Glutamatergic neuron (in vitro differentiated cells): ENCODE results near the gene AMBRA1. TPM values are rescaled to one million over a fixed set of nuclear protein-coding genes. Genes with fewer than 3 reads are reported as not detected.

Experiments used
- DNase-seq: peaks from one replicate; pipeline ENCODE4 v3.0.0; 2022
- H3K27ac Mint-ChIP-seq: one replicate; pipeline ENCODE4 v1.8.0; 2020; ENCODE audit warnings: mild to moderate bottlenecking, mixed read lengths, inconsistent platforms; ENCODE audit not compliant: unreplicated experiment
- H3K27me3 Mint-ChIP-seq: one replicate; pipeline ENCODE4 v1.8.0; 2020; ENCODE audit warnings: mild to moderate bottlenecking, moderate library complexity, mixed read lengths, inconsistent platforms; ENCODE audit not compliant: unreplicated experiment
- H3K36me3 Mint-ChIP-seq: one replicate; pipeline ENCODE4 v1.8.0; 2020; ENCODE audit warnings: mild to moderate bottlenecking, mixed read lengths, inconsistent platforms; ENCODE audit not compliant: unreplicated experiment
- H3K4me1 Mint-ChIP-seq: one replicate; pipeline ENCODE4 v1.8.0; 2020; ENCODE audit warnings: mild to moderate bottlenecking, low read depth, mixed read lengths, inconsistent platforms; ENCODE audit not compliant: unreplicated experiment
- H3K4me3 Mint-ChIP-seq: one replicate; pipeline ENCODE4 v1.8.0; 2020; ENCODE audit warnings: mild to moderate bottlenecking, mixed read lengths, inconsistent platforms; ENCODE audit not compliant: unreplicated experiment
- H3K9me3 Mint-ChIP-seq: one replicate; pipeline ENCODE4 v1.8.0; 2020; ENCODE audit warnings: mild to moderate bottlenecking, moderate library complexity, mixed read lengths, inconsistent platforms; ENCODE audit not compliant: unreplicated experiment
- total RNA-seq: library from RNA; stranded (reverse); fragmentation: NEBNext Ultra II Directional; extraction: Animal tissue kit (Norgen Biotek cat#: 25700); gene quantifications from one replicate; pipeline ENCODE4 v1.2.1, GENCODE V29; 2021; ENCODE audit not compliant: unreplicated experiment
- TF ChIP-seq, protein P1 (sequence below): fragments of 200-600 bp; sonication (generic); IDR thresholded peaks from one replicate; pipeline ENCODE4 v1.5.0; 2021; ENCODE audit not compliant: partially characterized antibody, unreplicated experiment

Gene AMBRA1
- total RNA-seq, 1 donor from 2014 or later: 49.0 TPM

DNA sequence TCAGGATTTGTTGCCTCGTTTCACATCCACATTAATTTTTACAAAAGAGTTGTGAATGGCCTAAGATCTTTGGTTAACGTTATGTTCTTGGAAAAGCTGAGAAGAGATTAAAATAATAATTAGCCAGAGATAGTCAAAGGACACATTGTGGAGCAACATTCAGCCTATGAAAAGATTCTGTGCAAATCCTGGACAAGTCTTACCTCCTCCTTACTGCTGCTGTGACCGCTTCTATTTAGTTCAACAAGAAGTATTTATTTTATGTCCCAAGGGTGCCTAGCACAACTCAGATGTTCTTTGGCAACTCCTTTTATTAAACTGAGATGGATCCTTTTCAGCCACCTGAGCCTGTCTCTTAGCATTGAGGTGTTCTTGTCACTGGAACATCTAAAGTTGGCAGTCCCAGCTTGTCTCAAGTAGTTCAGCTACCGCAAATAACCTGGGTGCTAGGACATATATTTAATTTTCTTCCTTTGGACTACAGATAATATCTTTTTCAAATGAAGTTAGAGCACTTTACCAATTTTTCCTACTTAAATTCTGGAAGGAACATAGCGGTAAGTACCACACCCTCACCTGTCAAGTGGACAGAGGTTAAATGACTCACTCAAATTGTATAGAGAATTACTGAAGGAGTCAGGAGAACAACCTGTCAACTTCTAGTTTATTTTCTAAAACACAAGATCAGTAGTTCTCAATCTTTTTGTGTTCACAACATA lies 121.7 kb downstream of the AMBRA1 start:
- Mint-ChIP-seq H3K27ac (no peak overlapping the region), H3K4me3 (no peak overlapping the region), H3K9me3 (no peaks in the 10 kb centered on the region), H3K4me1 (peaks cover 1% of the 10 kb centered on the region), H3K27me3 (no peaks in the 10 kb centered on the region), H3K36me3 (peaks cover 4% of the 10 kb centered on the region)
- TF ChIP-seq, protein P1, sequence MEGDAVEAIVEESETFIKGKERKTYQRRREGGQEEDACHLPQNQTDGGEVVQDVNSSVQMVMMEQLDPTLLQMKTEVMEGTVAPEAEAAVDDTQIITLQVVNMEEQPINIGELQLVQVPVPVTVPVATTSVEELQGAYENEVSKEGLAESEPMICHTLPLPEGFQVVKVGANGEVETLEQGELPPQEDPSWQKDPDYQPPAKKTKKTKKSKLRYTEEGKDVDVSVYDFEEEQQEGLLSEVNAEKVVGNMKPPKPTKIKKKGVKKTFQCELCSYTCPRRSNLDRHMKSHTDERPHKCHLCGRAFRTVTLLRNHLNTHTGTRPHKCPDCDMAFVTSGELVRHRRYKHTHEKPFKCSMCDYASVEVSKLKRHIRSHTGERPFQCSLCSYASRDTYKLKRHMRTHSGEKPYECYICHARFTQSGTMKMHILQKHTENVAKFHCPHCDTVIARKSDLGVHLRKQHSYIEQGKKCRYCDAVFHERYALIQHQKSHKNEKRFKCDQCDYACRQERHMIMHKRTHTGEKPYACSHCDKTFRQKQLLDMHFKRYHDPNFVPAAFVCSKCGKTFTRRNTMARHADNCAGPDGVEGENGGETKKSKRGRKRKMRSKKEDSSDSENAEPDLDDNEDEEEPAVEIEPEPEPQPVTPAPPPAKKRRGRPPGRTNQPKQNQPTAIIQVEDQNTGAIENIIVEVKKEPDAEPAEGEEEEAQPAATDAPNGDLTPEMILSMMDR: no peak
- DNase-seq: no peak

DNA sequence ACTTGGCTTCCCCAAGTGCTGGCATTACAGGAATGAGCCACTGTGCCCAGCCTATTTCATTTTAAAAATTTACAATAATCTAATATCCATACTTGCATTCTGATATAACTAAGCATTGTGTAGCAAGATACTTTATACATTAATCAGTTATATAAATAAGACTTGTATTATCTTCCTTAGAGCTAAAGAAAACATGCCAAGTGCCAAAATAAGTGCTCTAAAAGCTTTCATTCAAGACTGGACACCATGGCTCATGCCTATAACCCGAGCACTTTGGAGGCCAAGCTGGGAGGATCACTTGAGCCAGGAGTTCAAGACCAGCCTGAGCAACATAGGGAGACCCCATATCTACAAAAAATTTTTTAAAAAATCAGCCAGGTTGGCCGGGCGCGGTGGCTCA lies 123.9 kb downstream of the AMBRA1 start:
- peaks cover 4% of the 10 kb centered on the region for H3K36me3 Mint-ChIP-seq
- no peak for DNase-seq
- TF ChIP-seq, protein P1: no peak
- no peaks in the 10 kb centered on the region for H3K9me3 Mint-ChIP-seq
- H3K27ac Mint-ChIP-seq: no peak overlapping the region
- no peaks in the 10 kb centered on the region for H3K27me3 Mint-ChIP-seq
- H3K4me3 Mint-ChIP-seq: no peak overlapping the region
- H3K4me1 Mint-ChIP-seq: peaks cover 4% of the 10 kb centered on the region

DNA sequence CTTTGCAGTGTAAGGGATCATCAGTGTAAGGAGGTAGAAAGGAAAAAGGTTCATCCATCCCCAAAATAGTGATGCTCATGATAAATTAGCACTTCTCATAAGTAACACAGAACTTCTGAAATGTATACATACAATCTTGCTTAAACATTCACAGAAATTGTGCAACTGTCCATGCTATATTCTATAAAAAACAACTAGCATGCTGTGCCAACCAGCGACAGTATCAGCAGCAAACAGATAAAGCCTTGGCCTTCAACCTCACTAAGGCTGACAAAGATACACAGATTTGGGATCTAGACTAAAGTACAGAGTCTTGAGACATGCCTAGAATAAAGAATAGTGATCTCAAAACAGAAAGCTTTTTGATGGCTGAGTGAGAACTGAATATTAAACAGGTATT lies 128.1 kb downstream of the AMBRA1 start:
- Mint-ChIP-seq H3K9me3 (peaks cover 2% of the 10 kb centered on the region), H3K4me1 (peaks cover 13% of the 10 kb centered on the region), H3K36me3 (peaks cover 1% of the 10 kb centered on the region), H3K27ac (no peak overlapping the region), H3K27me3 (peaks cover 2% of the 10 kb centered on the region), H3K4me3 (no peak overlapping the region)
- TF ChIP-seq, protein P1: no peak
- no peak for DNase-seq

DNA sequence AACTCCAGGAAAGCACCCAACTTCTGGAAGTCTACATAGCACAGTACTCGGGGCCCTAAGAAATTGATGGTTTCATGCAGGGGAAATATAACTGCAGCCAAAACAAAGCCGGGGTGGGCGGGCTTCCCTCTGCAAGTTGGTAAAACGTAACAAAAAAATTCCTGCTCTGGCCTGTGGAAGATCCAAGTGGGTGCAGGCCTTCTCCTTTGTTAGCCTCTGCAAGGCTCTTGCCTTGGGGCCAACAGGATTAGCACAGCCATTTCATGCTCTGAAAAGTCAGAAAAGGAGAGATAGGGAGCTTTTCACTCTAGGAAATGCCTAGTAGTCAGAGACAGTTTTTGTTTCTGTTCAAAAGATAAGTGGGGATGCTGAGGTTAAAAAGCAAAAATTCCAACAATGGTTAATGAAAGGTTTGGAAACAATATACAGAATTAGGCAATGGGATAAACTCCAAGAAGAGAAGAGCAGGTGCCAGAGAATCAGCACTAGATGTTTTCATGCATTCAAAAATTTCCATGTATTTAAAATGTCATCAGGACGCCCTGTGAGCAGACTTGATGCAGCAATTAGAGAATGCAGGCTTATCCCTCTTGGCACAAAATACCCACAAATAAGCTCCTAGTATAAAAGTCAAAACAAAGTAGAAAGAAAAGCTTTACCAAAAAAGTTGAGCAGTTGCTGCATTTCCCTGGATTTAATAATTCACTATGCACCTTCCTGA lies 130.0 kb downstream of the AMBRA1 start:
- Mint-ChIP-seq H3K9me3 (peaks cover 2% of the 10 kb centered on the region), H3K36me3 (no peaks in the 10 kb centered on the region), H3K27me3 (peaks cover 2% of the 10 kb centered on the region), H3K4me3 (no peak overlapping the region), H3K4me1 (peaks cover 13% of the 10 kb centered on the region), H3K27ac (no peak overlapping the region)
- no peak for DNase-seq
- TF ChIP-seq, protein P1: no peak

DNA sequence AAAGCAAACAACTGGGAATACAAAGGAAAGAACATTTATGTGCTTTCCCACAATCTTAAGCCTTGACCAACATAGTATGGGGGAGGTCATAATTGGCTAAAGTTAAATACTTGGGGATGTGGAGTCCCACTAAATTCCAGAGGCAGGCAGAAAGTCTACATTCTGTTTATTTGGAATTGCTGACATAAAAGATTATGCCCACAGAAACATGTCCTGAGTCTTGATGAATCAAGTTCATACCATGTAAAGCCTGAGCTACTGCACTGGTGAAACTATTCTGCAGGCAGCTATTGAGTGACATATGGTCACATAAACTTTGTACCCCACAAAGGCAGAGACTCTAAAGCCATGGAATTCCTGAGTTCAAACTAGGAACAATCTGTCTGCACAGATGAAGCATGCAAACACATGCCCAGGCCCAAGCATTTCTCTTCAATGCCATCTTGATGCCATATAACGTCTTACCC lies 132.3 kb downstream of the AMBRA1 start:
- peaks cover 24% of the 10 kb centered on the region for H3K4me1 Mint-ChIP-seq

More for the DNA sequence above, 132.3 kb downstream of the AMBRA1 start:
- H3K9me3 Mint-ChIP-seq: peaks cover 2% of the 10 kb centered on the region
- TF ChIP-seq, protein P1: no peak
- no peak overlapping the region for H3K27ac Mint-ChIP-seq
- peaks cover 2% of the 10 kb centered on the region for H3K27me3 Mint-ChIP-seq
- no peak overlapping the region for H3K4me3 Mint-ChIP-seq
- no peaks in the 10 kb centered on the region for H3K36me3 Mint-ChIP-seq
- DNase-seq: no peak
